ENCODE data around the gene PIK3C2B.
"Not testable (repeated sequence)": the region's sequence is repeated elsewhere in the genome, so short reads cannot be mapped to it uniquely, and the experiment has no call there.

The PIK3C2B gene

GRCh38 chr1:204507317-204508105, 12.9 kb upstream of the PIK3C2B start:
- no peak for DNase-seq (ENCODE audit: low read depth)

- DNase-seq (ENCODE audit: low read depth): peak; percentile 77
Measured at GRCh38 chr1:204506969-204507316, 12.3 kb upstream of the PIK3C2B start.

GRCh38 chr1:204506201-204506968, 11.8 kb upstream of the PIK3C2B start:
- DNase-seq (ENCODE audit: low read depth): peak; percentile 85

GRCh38 chr1:204505674-204506200, 11.1 kb upstream of the PIK3C2B start:
- DNase-seq (ENCODE audit: low read depth): no peak

GRCh38 chr1:204503913-204504519, 9.4 kb upstream of the PIK3C2B start:
- no peak for DNase-seq (ENCODE audit: low read depth)

- no peak for DNase-seq (ENCODE audit: low read depth)
Measured at GRCh38 chr1:204503122-204503912, 8.7 kb upstream of the PIK3C2B start.

GRCh38 chr1:204502241-204502640, 7.6 kb upstream of the PIK3C2B start:
- DNase-seq (ENCODE audit: low read depth): no peak

GRCh38 chr1:204499511-204500468, 5.2 kb upstream of the PIK3C2B start:
- no peak for DNase-seq (ENCODE audit: low read depth)

GRCh38 chr1:204498981-204499380, 4.4 kb upstream of the PIK3C2B start:
- no peak for DNase-seq (ENCODE audit: low read depth)

- no peak for DNase-seq (ENCODE audit: low read depth)
Measured at GRCh38 chr1:204495777-204496176, 1.2 kb upstream of the PIK3C2B start.

GRCh38 chr1:204495078-204495753, 611 bp upstream of the PIK3C2B start:
- DNase-seq (ENCODE audit: low read depth): no peak

GRCh38 chr1:204493984-204494280, 673 bp downstream of the PIK3C2B start:
- no peak for DNase-seq (ENCODE audit: low read depth)

- DNase-seq (ENCODE audit: low read depth): peak; percentile 18
Measured at GRCh38 chr1:204493145-204493983, 1.2 kb downstream of the PIK3C2B start.

- no peak for DNase-seq (ENCODE audit: low read depth)
Measured at GRCh38 chr1:204491655-204492054, 3.0 kb downstream of the PIK3C2B start.

- no peak for DNase-seq (ENCODE audit: low read depth)
Measured at GRCh38 chr1:204487256-204487615, 7.4 kb downstream of the PIK3C2B start.

GRCh38 chr1:204486513-204487255, 7.9 kb downstream of the PIK3C2B start:
- not testable (repeated sequence) for DNase-seq (ENCODE audit: low read depth)

- DNase-seq (ENCODE audit: low read depth): no peak
Measured at GRCh38 chr1:204483791-204484190, 10.8 kb downstream of the PIK3C2B start.

- DNase-seq (ENCODE audit: low read depth): no peak
Measured at GRCh38 chr1:204480515-204480914, 14.1 kb downstream of the PIK3C2B start.

Measured in GM04504 (cell line).